AG04449 (cell line): ENCODE measurements around the gene PPP2R1B.
"Not testable (repeated sequence)": the region's sequence is repeated elsewhere in the genome, so short reads cannot be mapped to it uniquely, and the experiment has no call there.

Experiments used
- CTCF ChIA-PET: fragments of 350-600 bp; formaldehyde crosslinking; extraction: SDS; loops from one replicate; lab custom pipeline; 2021; ENCODE audit warnings: antibody characterized with exemption; lab: Yijun Ruan, JAX
- POLR2A ChIA-PET: fragments of 400-600, 350-600 bp; formaldehyde crosslinking; extraction: SDS; loops from one replicate; lab custom pipeline; 2020; ENCODE audit warnings: antibody characterized with exemption, inconsistent platforms; lab: Yijun Ruan, JAX
- DNase-seq: peaks from one replicate; pipeline ENCODE4 v3.0.0-alpha.2; 2010; ENCODE audit warnings: low read depth, low spot score
- H3K4me3 ChIP-seq: 2 replicates; pipeline ENCODE4 v1.5.1; 2011; ENCODE audit warnings: low read depth, mild to moderate bottlenecking, control low read depth, low read length
- TF ChIP-seq, protein P1 (sequence below): IDR thresholded peaks from one replicate; pipeline ENCODE4 v1.5.1; 2011; ENCODE audit warnings: mild to moderate bottlenecking, moderate library complexity, low read length, control low read depth, inconsistent platforms; ENCODE audit not compliant: insufficient read depth; ENCODE audit errors: missing control alignments

Gene PPP2R1B

DNA sequence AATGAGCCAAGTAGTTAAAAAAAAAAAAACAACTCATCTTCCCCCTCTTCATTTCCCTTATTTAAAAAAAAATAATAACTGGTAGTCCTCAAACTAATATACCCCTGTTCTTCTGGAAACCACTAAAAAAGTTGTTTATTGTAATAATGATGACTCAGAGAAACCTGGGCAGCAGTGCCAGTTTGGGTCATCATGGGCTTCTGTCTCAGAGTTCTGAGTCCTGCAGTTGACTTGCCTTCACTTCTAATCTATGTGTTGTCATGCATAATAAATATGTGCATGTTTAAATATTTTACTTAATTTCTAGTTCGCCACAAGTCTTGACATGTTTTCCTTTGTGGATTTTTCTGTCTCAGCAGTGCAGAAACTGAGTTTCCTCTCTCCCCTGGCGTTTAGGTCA, 46.8 kb downstream of the PPP2R1B start:
- DNase-seq, result no peak
- no peak overlapping the region for H3K4me3 ChIP-seq
- CTCF ChIA-PET, result interaction anchor here (0.9 to 1.9 kb wide), 4 partner anchors 10 to 115 kb away, joined by 3 to 11 read pairs (median 4); no protein-coding TSS in a partner anchor
- POLR2A ChIA-PET, result no interaction called here
- TF ChIP-seq, protein P1, sequence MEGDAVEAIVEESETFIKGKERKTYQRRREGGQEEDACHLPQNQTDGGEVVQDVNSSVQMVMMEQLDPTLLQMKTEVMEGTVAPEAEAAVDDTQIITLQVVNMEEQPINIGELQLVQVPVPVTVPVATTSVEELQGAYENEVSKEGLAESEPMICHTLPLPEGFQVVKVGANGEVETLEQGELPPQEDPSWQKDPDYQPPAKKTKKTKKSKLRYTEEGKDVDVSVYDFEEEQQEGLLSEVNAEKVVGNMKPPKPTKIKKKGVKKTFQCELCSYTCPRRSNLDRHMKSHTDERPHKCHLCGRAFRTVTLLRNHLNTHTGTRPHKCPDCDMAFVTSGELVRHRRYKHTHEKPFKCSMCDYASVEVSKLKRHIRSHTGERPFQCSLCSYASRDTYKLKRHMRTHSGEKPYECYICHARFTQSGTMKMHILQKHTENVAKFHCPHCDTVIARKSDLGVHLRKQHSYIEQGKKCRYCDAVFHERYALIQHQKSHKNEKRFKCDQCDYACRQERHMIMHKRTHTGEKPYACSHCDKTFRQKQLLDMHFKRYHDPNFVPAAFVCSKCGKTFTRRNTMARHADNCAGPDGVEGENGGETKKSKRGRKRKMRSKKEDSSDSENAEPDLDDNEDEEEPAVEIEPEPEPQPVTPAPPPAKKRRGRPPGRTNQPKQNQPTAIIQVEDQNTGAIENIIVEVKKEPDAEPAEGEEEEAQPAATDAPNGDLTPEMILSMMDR, result no peak

DNA sequence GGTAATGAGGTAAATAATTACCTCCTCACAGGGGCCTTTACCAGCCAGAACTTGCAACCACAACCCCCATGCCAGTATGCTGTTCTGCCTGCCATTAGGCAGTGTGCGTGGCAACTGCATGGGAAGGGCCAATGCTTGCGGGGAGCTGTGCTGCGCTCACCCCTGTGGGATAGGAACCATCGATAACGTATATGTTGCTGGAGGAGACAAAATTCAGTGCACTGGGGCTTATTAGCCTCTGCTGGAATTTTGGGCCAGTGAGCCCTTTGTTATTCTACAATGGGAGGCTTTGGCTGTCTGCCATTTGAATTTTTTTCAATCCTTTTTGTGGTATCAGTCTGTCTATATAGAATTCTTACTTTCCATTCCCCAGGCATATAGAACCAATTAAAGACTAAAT, 47.3 kb downstream of the PPP2R1B start:
- H3K4me3 ChIP-seq, result no peak overlapping the region
- CTCF ChIA-PET, result interaction anchor here (0.9 to 1.9 kb wide), 5 partner anchors 11 to 116 kb away, joined by 3 to 11 read pairs (median 3); partner anchors contain the start of gene SIK2
- TF ChIP-seq, protein P1, result no peak
- POLR2A ChIA-PET, result interaction anchor here (0.8 kb wide), 1 partner anchor 22 kb away, joined by 3 read pairs; no protein-coding TSS in a partner anchor
- no peak for DNase-seq

DNA sequence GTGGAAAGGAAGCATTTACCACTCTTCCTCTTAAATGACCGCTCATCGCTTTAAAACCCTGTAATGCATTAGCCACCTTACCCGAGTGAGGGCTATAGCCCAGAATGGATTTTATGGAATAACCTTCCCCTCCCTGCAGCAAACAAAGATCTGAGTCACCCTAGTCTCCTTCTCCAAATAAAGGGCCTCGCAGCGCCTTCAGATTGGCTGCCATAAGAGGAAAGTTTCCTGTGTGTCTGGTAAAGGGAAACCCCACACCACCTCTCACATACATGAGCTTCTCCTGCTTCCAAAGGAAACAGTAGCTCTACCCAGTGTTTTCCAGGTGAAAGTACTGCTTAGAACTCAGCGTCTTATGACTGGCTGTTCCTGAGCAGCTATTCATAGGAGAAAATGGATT, 47.8 kb downstream of the PPP2R1B start:
- TF ChIP-seq, protein P1, result no peak
- ChIA-PET POLR2A (interaction anchor here (0.8 kb wide), 1 partner anchor 21 kb away, joined by 3 read pairs; no protein-coding TSS in a partner anchor), CTCF (interaction anchor here (0.9 to 1.9 kb wide), 5 partner anchors 11 to 116 kb away, joined by 3 to 11 read pairs (median 3); partner anchors contain the start of gene SIK2)
- no peak for DNase-seq
- no peak overlapping the region for H3K4me3 ChIP-seq

DNA sequence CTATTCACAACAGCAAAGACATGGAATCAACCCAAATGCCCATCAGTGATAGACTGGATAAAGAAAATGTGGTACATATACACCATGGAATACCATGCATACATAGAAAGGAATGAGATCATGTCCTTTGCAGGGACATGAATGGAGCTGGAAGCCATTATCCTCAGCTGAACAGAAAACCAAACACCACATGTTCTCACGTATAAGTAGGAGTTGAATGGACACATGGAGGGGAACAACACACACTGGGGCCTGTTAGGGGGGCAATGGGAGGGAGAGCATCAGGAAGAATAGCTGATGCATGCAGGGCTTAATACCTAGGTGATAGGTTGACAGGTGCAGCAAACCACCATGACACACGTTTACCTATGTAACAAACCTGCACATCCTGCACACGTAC, 48.5 kb downstream of the PPP2R1B start:
- POLR2A ChIA-PET, H3K4me3 ChIP-seq, DNase-seq: not testable (repeated sequence)
- CTCF ChIA-PET, result interaction anchor here (1.9 kb wide), 1 partner anchor 113 kb away, joined by 11 read pairs; no protein-coding TSS in a partner anchor

DNA sequence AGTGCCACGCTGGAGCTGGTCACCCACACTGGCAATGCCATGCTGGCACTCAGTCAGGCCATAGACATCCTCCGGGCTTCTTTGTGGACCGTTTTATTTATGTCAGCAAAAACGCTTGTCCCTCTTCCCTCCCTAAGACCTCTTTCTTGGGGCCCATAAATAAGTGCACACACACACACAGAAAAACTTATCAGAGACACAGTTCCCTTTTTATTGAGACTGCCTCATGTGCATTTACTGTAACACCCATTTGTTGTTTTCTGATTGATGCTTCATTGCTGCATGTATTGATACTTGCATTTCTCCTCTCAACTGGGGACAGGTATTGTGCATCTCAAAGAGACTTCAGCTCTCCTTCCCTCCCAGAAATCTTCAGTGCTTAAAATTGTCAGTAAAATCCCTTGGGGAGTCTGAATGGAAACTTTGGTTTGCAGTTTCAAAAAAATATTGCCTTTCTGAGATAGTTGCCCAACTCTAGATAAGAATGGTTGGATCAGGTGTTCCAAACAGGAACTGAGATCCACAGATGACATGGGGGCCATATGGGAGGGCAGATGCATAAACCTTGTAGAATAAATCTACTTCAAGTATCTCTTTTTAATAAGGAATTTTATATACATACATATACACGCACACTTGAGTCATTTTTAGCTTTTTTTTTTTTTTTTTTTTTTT, 50.9 kb downstream of the PPP2R1B start:
- TF ChIP-seq, protein P1, result no peak
- POLR2A ChIA-PET, result no interaction called here
- CTCF ChIA-PET, result interaction anchor here (1.0 to 1.2 kb wide), 2 partner anchors 9 to 12 kb away, joined by 3 to 5 read pairs; no protein-coding TSS in a partner anchor
- no peak for DNase-seq
- H3K4me3 ChIP-seq, result no peak overlapping the region

DNA sequence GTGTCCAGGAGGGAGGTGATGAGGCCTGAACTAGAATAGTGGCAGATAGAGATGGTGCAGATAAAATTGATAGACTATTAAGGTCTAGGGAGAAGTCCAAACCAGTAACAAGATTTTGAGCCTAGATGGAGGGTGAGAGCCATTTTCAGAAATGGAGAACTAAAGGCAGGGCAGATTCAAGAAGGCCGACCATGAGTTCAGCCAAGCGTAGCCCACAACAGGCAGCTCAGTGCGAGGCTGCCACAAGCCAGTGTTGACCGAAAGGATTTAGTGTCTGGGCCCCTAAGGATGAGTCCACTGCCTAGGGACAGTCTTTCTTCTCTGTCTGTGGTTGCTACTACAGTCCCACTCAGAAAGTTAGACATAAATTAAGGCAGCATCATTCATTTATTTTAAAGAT, 51.7 kb downstream of the PPP2R1B start:
- no peak for DNase-seq
- TF ChIP-seq, protein P1, result no peak
- no peak overlapping the region for H3K4me3 ChIP-seq
- ChIA-PET CTCF (interaction anchor here (1.0 to 1.2 kb wide), 2 partner anchors 10 to 13 kb away, joined by 3 to 5 read pairs; no protein-coding TSS in a partner anchor), POLR2A (no interaction called here)
